Mesenchymal stem cell (in vitro differentiated cells and primary cell): ENCODE data around the gene OPRPN.

Experiments
- DNase-seq: peaks from one replicate; pipeline ENCODE4 v3.0.0-alpha.2; 2013
- H2AFZ ChIP-seq: one replicate; pipeline ENCODE4 v1.6.1; 2013; ENCODE audit warnings: low read depth, mild to moderate bottlenecking, control low read depth, inconsistent platforms, low read length, moderate library complexity
- H2AK5ac ChIP-seq: 2 replicates; pipeline ENCODE4 v1.6.1; 2013; ENCODE audit warnings: low read length, moderate library complexity, mild to moderate bottlenecking, inconsistent platforms; ENCODE audit not compliant: severe bottlenecking
- H2BK120ac ChIP-seq: one replicate; pipeline ENCODE4 v1.6.1; 2013; ENCODE audit warnings: low read depth, mild to moderate bottlenecking, inconsistent platforms, low read length, moderate library complexity
- H2BK12ac ChIP-seq, 2 experiments: one replicate each; pipeline ENCODE4 v1.6.1; 2013; ENCODE audit warnings: inconsistent platforms in 2 of 2, low read length in 2 of 2, mild to moderate bottlenecking in 2 of 2, moderate library complexity in 2 of 2, control low read depth in 1 of 2
- H2BK15ac ChIP-seq: one replicate; pipeline ENCODE4 v1.6.1; 2013; ENCODE audit warnings: mild to moderate bottlenecking, low read depth, inconsistent platforms; ENCODE audit not compliant: poor library complexity, severe bottlenecking
- H2BK5ac ChIP-seq: 2 replicates; pipeline ENCODE4 v1.6.1; 2013; ENCODE audit warnings: low read depth, mild to moderate bottlenecking, low read length, control low read depth, inconsistent platforms; ENCODE audit not compliant: poor library complexity, severe bottlenecking
- H3K14ac ChIP-seq, 2 experiments: one replicate each; pipeline ENCODE4 v1.6.1; 2013; ENCODE audit warnings: inconsistent platforms in 2 of 2, low read length in 2 of 2, control low read depth in 1 of 2, mild to moderate bottlenecking in 1 of 2, moderate library complexity in 1 of 2
- H3K18ac ChIP-seq, 2 experiments: one replicate each; pipeline ENCODE4 v1.6.1; 2013; ENCODE audit warnings: inconsistent platforms in 2 of 2, low read length in 2 of 2, control low read depth in 1 of 2, low read depth in 1 of 2, mild to moderate bottlenecking in 1 of 2
- H3K23ac ChIP-seq, 2 experiments: one replicate each; pipeline ENCODE4 v1.6.1; 2013; ENCODE audit warnings: inconsistent platforms in 2 of 2, low read length in 2 of 2, mild to moderate bottlenecking in 2 of 2, moderate library complexity in 2 of 2, control low read depth in 1 of 2
- H3K27ac ChIP-seq: 2 replicates; pipeline ENCODE4 v1.5.1; 2013; ENCODE audit warnings: mild to moderate bottlenecking, moderate library complexity, low read length, control low read depth, inconsistent platforms; ENCODE audit not compliant: poor library complexity, severe bottlenecking
- H3K27me3 ChIP-seq, 2 experiments: 2 replicates each; pipeline versions ENCODE4 v1.6.1 to v1.7.0; 2013; ENCODE audit warnings: low read length in 2 of 2, mild to moderate bottlenecking in 2 of 2, moderate library complexity in 2 of 2, control low read depth in 1 of 2, inconsistent platforms in 1 of 2; ENCODE audit not compliant: control insufficient read depth in 1 of 2, insufficient read depth in 1 of 2
- H3K36me3 ChIP-seq, 2 experiments: 2 replicates each; pipeline versions ENCODE4 v1.6.1 to v1.7.0; 2013; ENCODE audit warnings: low read length in 2 of 2, control low read depth in 1 of 2, inconsistent platforms in 1 of 2, low read depth in 1 of 2, mild to moderate bottlenecking in 1 of 2; ENCODE audit not compliant: insufficient read depth in 2 of 2, control insufficient read depth in 1 of 2
- H3K4ac ChIP-seq, 2 experiments: one replicate each; pipeline ENCODE4 v1.6.1; 2013; ENCODE audit warnings: inconsistent platforms in 2 of 2, low read length in 2 of 2, mild to moderate bottlenecking in 2 of 2, moderate library complexity in 2 of 2, control low read depth in 1 of 2, low read depth in 1 of 2
- H3K4me1 ChIP-seq: 2 replicates; pipeline ENCODE4 v1.6.1; 2013; ENCODE audit warnings: low read depth, low read length, control low read depth; ENCODE audit not compliant: control insufficient read depth, insufficient read depth
- H3K4me2 ChIP-seq: 2 replicates; pipeline ENCODE4 v1.6.1; 2013; ENCODE audit warnings: low read length, mild to moderate bottlenecking, inconsistent platforms; ENCODE audit not compliant: poor library complexity, severe bottlenecking
- H3K4me3 ChIP-seq, 2 experiments: 2 replicates each; pipeline versions ENCODE4 v1.5.1 to v1.7.0; 2013; ENCODE audit warnings: low read length in 2 of 2, mild to moderate bottlenecking in 2 of 2, control low read depth in 1 of 2, low read depth in 1 of 2; ENCODE audit not compliant: insufficient read depth in 1 of 2
- H3K79me1 ChIP-seq: replicated peaks from 2 replicates; pipeline ENCODE4 v1.6.1; 2013; ENCODE audit warnings: mild to moderate bottlenecking, control low read depth, low read length, inconsistent platforms; ENCODE audit not compliant: poor library complexity, severe bottlenecking
- H3K9ac ChIP-seq: 2 replicates; pipeline ENCODE4 v1.7.0; 2013; ENCODE audit warnings: mild to moderate bottlenecking, low read length, moderate library complexity
- H3K9me3 ChIP-seq: 2 replicates; pipeline ENCODE4 v1.7.0; 2013; ENCODE audit warnings: mild to moderate bottlenecking, low read length; ENCODE audit not compliant: control insufficient read depth
- H4K8ac ChIP-seq: one replicate; pipeline ENCODE4 v1.6.1; 2013; ENCODE audit warnings: inconsistent platforms, mild to moderate bottlenecking, low read length, moderate library complexity
- H4K91ac ChIP-seq: one replicate; pipeline ENCODE4 v1.6.1; 2013; ENCODE audit warnings: mild to moderate bottlenecking, low read length, inconsistent platforms
- WGBS: methylation state at CpG from one replicate; pipeline ENCODE4 v1.1.7; 2013; ENCODE audit warnings: mixed read lengths; 5-methylcytosine and 5-hydroxymethylcytosine counted together

The OPRPN gene

DNA sequence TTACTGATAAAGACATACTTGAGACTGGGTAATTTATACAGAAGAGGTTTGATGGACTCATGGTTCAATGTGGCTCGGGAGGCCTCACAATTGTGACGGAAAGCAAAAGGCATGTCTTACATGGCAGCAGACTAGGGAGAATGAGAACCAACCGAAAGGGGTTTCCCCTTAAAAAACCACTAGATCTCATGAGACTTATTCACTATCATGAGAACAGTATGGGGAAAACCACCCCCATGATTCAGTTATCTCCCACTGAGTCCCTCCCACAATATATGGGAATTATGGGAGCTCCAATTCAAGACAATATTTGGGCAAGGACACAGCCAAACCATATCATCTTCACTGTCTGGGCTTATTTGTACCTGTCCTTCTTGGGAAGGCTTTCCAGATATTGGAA is 51.5 kb downstream of the OPRPN start:
- 92% methylated on average over 3 of the region's 3 CpGs for WGBS
- Histone ChIP-seq H2AFZ (no peak overlapping the region), H3K4me1 (no peaks in the 10 kb centered on the region), H3K9ac (no peak overlapping the region), H3K4ac (no peak overlapping the region), H3K27ac (no peak overlapping the region), H2AK5ac (no peak overlapping the region), H3K27me3 (peaks cover 0 to 3% of the 10 kb centered on the region in 2 experiments), H3K36me3 (no peaks in the 10 kb centered on the region), H2BK12ac (no peak overlapping the region), H4K8ac (no peak overlapping the region), H2BK15ac (no peak overlapping the region), H3K23ac (no peak overlapping the region), H3K4me3 (no peak overlapping the region), H3K18ac (no peak overlapping the region), H3K79me1 (no peaks in the 10 kb centered on the region), H3K14ac (no peak overlapping the region), H2BK5ac (no peak overlapping the region), H3K9me3 (peaks cover 10% of the 10 kb centered on the region), H2BK120ac (no peak overlapping the region), H3K4me2 (no peak overlapping the region), H4K91ac (no peak overlapping the region)
- DNase-seq: no peak

DNA sequence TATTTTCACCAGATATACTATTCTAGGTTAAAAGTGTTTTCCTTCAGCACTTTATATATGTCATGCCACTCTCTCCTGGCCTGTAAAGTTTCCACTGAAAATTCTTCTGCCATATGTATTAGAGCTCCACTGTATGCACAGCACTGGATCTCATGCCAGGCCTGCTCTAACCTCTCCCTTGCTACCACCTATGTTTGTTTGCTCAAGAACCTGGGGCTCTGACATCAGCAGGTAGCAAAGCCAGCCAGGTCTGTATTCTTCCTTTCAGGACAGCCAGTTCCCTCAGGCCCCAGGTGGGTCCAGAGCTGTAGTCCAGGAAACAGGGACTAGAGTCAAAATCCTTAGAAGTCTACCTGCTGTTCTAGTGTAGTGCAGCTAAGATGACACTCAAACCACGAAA is 55.2 kb downstream of the OPRPN start:
- Histone ChIP-seq H2BK5ac (no peak overlapping the region), H3K4me1 (no peaks in the 10 kb centered on the region), H3K4ac (no peak overlapping the region), H4K91ac (no peak overlapping the region), H3K9ac (no peak overlapping the region), H3K14ac (no peak overlapping the region), H2BK12ac (no peak overlapping the region), H3K36me3 (no peaks in the 10 kb centered on the region), H2BK15ac (no peak overlapping the region), H2BK120ac (no peak overlapping the region), H3K79me1 (no peaks in the 10 kb centered on the region), H3K23ac (no peak overlapping the region), H3K9me3 (peaks cover 10% of the 10 kb centered on the region), H2AK5ac (no peak overlapping the region), H2AFZ (no peak overlapping the region), H3K4me2 (no peak overlapping the region), H4K8ac (no peak overlapping the region), H3K27me3 (peaks cover 0 to 3% of the 10 kb centered on the region in 2 experiments), H3K27ac (no peak overlapping the region), H3K4me3 (no peak overlapping the region), H3K18ac (no peak overlapping the region)
- no peak for DNase-seq
- 10% methylated on average over 1 of the region's 1 CpG for WGBS
